ENCODE data around the gene B4GALNT4. TPM values are rescaled to one million over a fixed set of nuclear protein-coding genes. Genes with fewer than 3 reads are reported as not detected.
"Not testable (repeated sequence)": the region's sequence is repeated elsewhere in the genome, so short reads cannot be mapped to it uniquely, and the experiment has no call there.

The B4GALNT4 gene
- total and polyA plus RNA-seq, 2 of the 13 experiments (the other 11 are each of a cell fraction or from before 2014, with no cell fraction given), result 30.5 to 50.1 TPM

- CTCF ChIA-PET (ENCODE audit: low intra/inter-chr PET ratio, low total read pairs), result no interaction called here
- POLR2A ChIA-PET, result interaction anchor here (0.5 to 6.1 kb wide), 5 partner anchors 9 to 121 kb away, joined by 3 to 85 read pairs (median 7); partner anchors contain the start of genes BET1L and RIC8A
- Histone ChIP-seq H3K4me2 (ENCODE audit: low read depth, low read length) (peak overlapping the region; percentile 15; the same call in 1 of the 2 replicates), H3K36me3 (replicated peaks in 1 of 2; ENCODE audit: control insufficient read depth in 1 of 2, insufficient read depth in 2 of 2, low read length in 2 of 2) (no peaks in the 10 kb centered on the region), H3K79me2 (ENCODE audit: insufficient read depth, low read length) (no peaks in the 10 kb centered on the region), H3K4me3 (replicated peaks in 1 of 3; ENCODE audit: insufficient read depth in 1 of 3, low read depth in 2 of 3, low read length in 3 of 3) (no peak overlapping the region), H3K27ac (ENCODE audit: extremely low read length, insufficient read depth, low read length) (no peak overlapping the region), H3K4me1 (ENCODE audit: insufficient read depth, low read length) (peaks cover 64% of the 10 kb centered on the region), H3K27me3 (ENCODE audit: control insufficient read depth in 1 of 2, insufficient read depth in 2 of 2, low read length in 2 of 2) (no peaks in the 10 kb centered on the region), H2AFZ (ENCODE audit: low read length) (no peak overlapping the region), H3K9me3 (ENCODE audit: low read length) (no peaks in the 10 kb centered on the region), H4K20me1 (ENCODE audit: insufficient read depth, low read length) (no peaks in the 10 kb centered on the region), H3K9ac (ENCODE audit: insufficient read depth, low read depth, low read length) (no peak overlapping the region)
- in situ Hi-C loops (cut with HindIII; ENCODE audit: extremely low pct_ligation_motif_present, low pct_unique_long_range_greater_than_20kb) (no loop called here), intact Hi-C loops (cut with micrococcal nuclease; ENCODE audit: unreplicated experiment) (loop anchor here (2.0 kb wide), 1 partner anchor 25 kb away; no protein-coding TSS in a partner anchor)
- FAIRE-seq, result no peak
- TF ChIP-seq SATB2 (CRISPR knock-in tag; IDR thresholded peaks at IDR 0.05), result no peak
- ATAC-seq, result no peak
- WGBS (ENCODE audit: low lambda C conversion rate), result 99% methylated on average over 13 of the region's 13 CpGs
- no TSS peak for BruUV-seq (replicated peaks)
- DNase-seq (ENCODE audit: low spot score), result no peak
Observed at GRCh38 chr11:328012-328411, 41.3 kb upstream of the B4GALNT4 start.

- not testable (repeated sequence) for FAIRE-seq
Observed at GRCh38 chr11:328516-329100, 40.7 kb upstream of the B4GALNT4 start.

More at GRCh38 chr11:328516-329100, 40.7 kb upstream of the B4GALNT4 start:
- H3K36me3 ChIP-seq (replicated peaks in 1 of 2; ENCODE audit: control insufficient read depth in 1 of 2, insufficient read depth in 2 of 2, low read length in 2 of 2); H4K20me1 ChIP-seq (ENCODE audit: insufficient read depth, low read length); in situ Hi-C loops (cut with HindIII; ENCODE audit: extremely low pct_ligation_motif_present, low pct_unique_long_range_greater_than_20kb); H3K9me3 ChIP-seq (ENCODE audit: low read length); H3K4me3 ChIP-seq (replicated peaks in 1 of 3; ENCODE audit: insufficient read depth in 1 of 3, low read depth in 2 of 3, low read length in 3 of 3); H2AFZ ChIP-seq (ENCODE audit: low read length); DNase-seq (ENCODE audit: low spot score); ATAC-seq; H3K27me3 ChIP-seq (ENCODE audit: control insufficient read depth in 1 of 2, insufficient read depth in 2 of 2, low read length in 2 of 2); CTCF ChIA-PET (ENCODE audit: low intra/inter-chr PET ratio, low total read pairs); H3K79me2 ChIP-seq (ENCODE audit: insufficient read depth, low read length): not testable (repeated sequence)
- POLR2A ChIA-PET, result interaction anchor here (1.0 to 3.8 kb wide), 8 partner anchors 9 to 121 kb away, joined by 3 to 74 read pairs (median 6); partner anchors contain the start of genes BET1L, IFITM2 and RIC8A
- Histone ChIP-seq H3K4me2 (ENCODE audit: low read depth, low read length) (peak overlapping the region; percentile 68), H3K4me1 (ENCODE audit: insufficient read depth, low read length) (peaks cover 63% of the 10 kb centered on the region), H3K27ac (ENCODE audit: extremely low read length, insufficient read depth, low read length) (peak overlapping the region; percentile 78), H3K9ac (ENCODE audit: insufficient read depth, low read depth, low read length) (peak overlapping the region; percentile 72)
- WGBS (ENCODE audit: low lambda C conversion rate), result 94% methylated on average over 15 of the region's 15 CpGs
- intact Hi-C loops (cut with micrococcal nuclease; ENCODE audit: unreplicated experiment), result loop anchor here (2.0 kb wide), 1 partner anchor 24 kb away; no protein-coding TSS in a partner anchor
- BruUV-seq (replicated peaks), result TSS peak; percentile 80
